Peyer's patch (tissue), 4 donors: ENCODE results near the gene RNASEL.

Source experiments
- POLR2A ChIP-seq, 2 donors: fragments of 450-650 bp; IDR thresholded peaks; one replicate each; pipeline ENCODE4 v1.5.1; 2017; ENCODE audit warnings: antibody characterized with exemption in 2 of 2, mild to moderate bottlenecking in 2 of 2, moderate library complexity in 2 of 2
- TF ChIP-seq, protein P1 (sequence below), 6 experiments: fragments of 450-650 bp in 4 of 6; fragments of 200-600 bp in 2 of 6; sonication (generic) in 1 of 6; IDR thresholded peaks; one replicate each; pipeline ENCODE4 v1.5.1; 2017 to 2019; ENCODE audit warnings: antibody characterized with exemption in 6 of 6, mild to moderate bottlenecking in 3 of 6, moderate library complexity in 1 of 6

- TF ChIP-seq, protein P1, sequence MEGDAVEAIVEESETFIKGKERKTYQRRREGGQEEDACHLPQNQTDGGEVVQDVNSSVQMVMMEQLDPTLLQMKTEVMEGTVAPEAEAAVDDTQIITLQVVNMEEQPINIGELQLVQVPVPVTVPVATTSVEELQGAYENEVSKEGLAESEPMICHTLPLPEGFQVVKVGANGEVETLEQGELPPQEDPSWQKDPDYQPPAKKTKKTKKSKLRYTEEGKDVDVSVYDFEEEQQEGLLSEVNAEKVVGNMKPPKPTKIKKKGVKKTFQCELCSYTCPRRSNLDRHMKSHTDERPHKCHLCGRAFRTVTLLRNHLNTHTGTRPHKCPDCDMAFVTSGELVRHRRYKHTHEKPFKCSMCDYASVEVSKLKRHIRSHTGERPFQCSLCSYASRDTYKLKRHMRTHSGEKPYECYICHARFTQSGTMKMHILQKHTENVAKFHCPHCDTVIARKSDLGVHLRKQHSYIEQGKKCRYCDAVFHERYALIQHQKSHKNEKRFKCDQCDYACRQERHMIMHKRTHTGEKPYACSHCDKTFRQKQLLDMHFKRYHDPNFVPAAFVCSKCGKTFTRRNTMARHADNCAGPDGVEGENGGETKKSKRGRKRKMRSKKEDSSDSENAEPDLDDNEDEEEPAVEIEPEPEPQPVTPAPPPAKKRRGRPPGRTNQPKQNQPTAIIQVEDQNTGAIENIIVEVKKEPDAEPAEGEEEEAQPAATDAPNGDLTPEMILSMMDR (IDR thresholded peaks at IDR 0.05) = no peak
- no peak for TF ChIP-seq POLR2A (IDR thresholded peaks at IDR 0.05)
Measured at GRCh38 chr1:182563095-182563494, 26.0 kb downstream of the RNASEL start.
